Erythroblast (primary cell): Measurements from ENCODE around the gene GNAZ.

Experiments
- GATA1 ChIP-seq: IDR thresholded peaks from 2 replicates; pipeline ENCODE4 v1.6.1; 2011; ENCODE audit warnings: low read depth, mild to moderate bottlenecking, control low read depth, low read length, moderate library complexity
- POLR2A ChIP-seq: IDR thresholded peaks from 2 replicates; pipeline ENCODE4 v1.6.1; 2011; ENCODE audit warnings: mild to moderate bottlenecking, low read length

DNA sequence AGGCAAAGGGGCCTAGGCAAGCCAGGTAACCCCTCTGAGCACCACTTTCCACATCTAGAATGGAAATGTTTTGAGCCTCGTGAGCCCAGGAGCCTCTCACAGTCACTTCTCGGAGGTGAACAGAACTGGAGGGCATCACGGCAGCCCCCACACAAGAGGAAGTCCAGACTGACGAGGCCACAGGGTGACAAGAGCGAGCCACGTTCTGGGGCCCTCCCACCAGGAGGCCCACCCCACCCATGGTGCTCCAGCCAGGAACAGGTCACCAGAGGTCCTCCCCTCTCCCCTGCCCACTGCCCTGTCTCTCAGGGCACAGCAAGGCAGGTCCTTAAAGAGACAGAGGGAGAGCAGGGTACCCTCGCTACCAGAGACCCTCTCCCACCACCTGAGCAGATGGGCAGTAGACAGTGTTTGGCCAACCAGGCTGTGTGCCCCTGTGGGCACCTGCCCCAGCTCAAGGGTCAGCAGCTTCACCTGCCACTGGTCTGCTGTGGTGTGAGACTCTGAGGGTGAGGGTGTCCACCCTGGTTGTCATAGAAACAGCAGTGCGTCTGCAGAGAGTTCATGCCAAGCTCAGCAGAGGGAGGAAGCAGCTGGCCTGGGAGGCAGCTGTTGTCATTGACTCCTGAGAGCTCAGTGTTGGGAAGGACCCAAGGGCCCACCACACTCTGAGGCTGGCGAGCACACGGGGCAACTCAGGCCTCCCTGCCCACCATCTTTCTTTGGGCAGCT, 40.0 kb downstream of the GNAZ start:
- no peak for TF ChIP-seq POLR2A
- TF ChIP-seq GATA1, result no peak
